CD4-positive, alpha-beta T cell (primary cell): ENCODE results near the gene NME7. TPM values are rescaled to one million over a fixed set of nuclear protein-coding genes. Genes with fewer than 3 reads are reported as not detected.

ENCODE experiments used
- ATAC-seq: fragments of 200-7000 bp; cut with Tn5 transposase; one replicate; pipeline ENCODE4 v1.10.0; 2022; ENCODE audit warnings: mild to moderate bottlenecking; ENCODE audit not compliant: poor library complexity
- CTCF ChIA-PET: fragments of 350-600 bp; sonication (Branson Sonifier 250); formaldehyde crosslinking; loops from one replicate; lab custom pipeline; 2021; ENCODE audit warnings: antibody characterized with exemption, inconsistent platforms; lab: Charles Lee
- POLR2A ChIA-PET: fragments of 350-600 bp; sonication (Branson Sonifier 250); formaldehyde crosslinking; loops from one replicate; lab custom pipeline; 2021; ENCODE audit warnings: antibody characterized with exemption, inconsistent platforms; lab: Charles Lee
- DNase-seq, 14 experiments: peaks; one replicate each; pipeline ENCODE4 v3.0.0-alpha.2; 2013 to 2020; ENCODE audit warnings: mixed read lengths in 2 of 14
- H3K27ac ChIP-seq, 2 donors: one replicate each; pipeline versions ENCODE4 v1.5.1 to v1.7.0; 2013; ENCODE audit warnings: low read length in 2 of 2, low read depth in 1 of 2, mild to moderate bottlenecking in 1 of 2
- H3K27me3 ChIP-seq, 2 experiments: 1 replicate in 1 of 2; 2 replicates in 1 of 2; pipeline versions ENCODE4 v1.6.1 to v1.7.0; 2013; ENCODE audit warnings: low read length in 2 of 2, control low read depth in 1 of 2, mild to moderate bottlenecking in 1 of 2, moderate library complexity in 1 of 2; ENCODE audit not compliant: insufficient read depth in 2 of 2, control insufficient read depth in 1 of 2
- H3K36me3 ChIP-seq: one replicate; pipeline ENCODE4 v1.6.1; 2013; ENCODE audit warnings: low read length, control low read depth; ENCODE audit not compliant: insufficient read depth
- H3K4me1 ChIP-seq: one replicate; pipeline ENCODE4 v1.6.1; 2013; ENCODE audit warnings: low read length, control low read depth; ENCODE audit not compliant: insufficient read depth
- H3K4me3 ChIP-seq: one replicate; pipeline ENCODE4 v1.5.1; 2013; ENCODE audit warnings: mild to moderate bottlenecking, low read length, moderate library complexity
- H3K9me3 ChIP-seq, 2 experiments: 1 replicate in 1 of 2; 2 replicates in 1 of 2; pipeline versions ENCODE4 v1.6.1 to v1.7.0; 2013; ENCODE audit warnings: low read length in 2 of 2, mild to moderate bottlenecking in 2 of 2, control low read depth in 1 of 2, moderate library complexity in 1 of 2; ENCODE audit not compliant: control insufficient read depth in 1 of 2, insufficient read depth in 1 of 2
- H3K27ac Mint-ChIP-seq: one replicate; pipeline ENCODE4 v1.8.0; 2020; ENCODE audit warnings: mixed read lengths
- H3K27me3 Mint-ChIP-seq: one replicate; pipeline ENCODE4 v1.8.0; 2021; ENCODE audit warnings: mixed read lengths
- H3K36me3 Mint-ChIP-seq: one replicate; pipeline ENCODE4 v1.8.0; 2021; ENCODE audit warnings: low read depth, mixed read lengths
- H3K4me1 Mint-ChIP-seq: one replicate; pipeline ENCODE4 v1.8.0; 2021; ENCODE audit warnings: low read depth, mixed read lengths
- H3K4me3 Mint-ChIP-seq: one replicate; pipeline ENCODE4 v1.8.0; 2020; ENCODE audit warnings: mild to moderate bottlenecking, mixed read lengths
- H3K9me3 Mint-ChIP-seq: one replicate; pipeline ENCODE4 v1.8.0; 2020; ENCODE audit warnings: mixed read lengths
- intact Hi-C, 2 experiments: fragments of 100-400 bp; cut with DNase I in 1 of 2; cut with micrococcal nuclease in 1 of 2; formaldehyde crosslinking; loops; one replicate each; pipeline versions ENCODE4 v1.15.1 to v1.9.0; 2023 to 2025; cut with DNase I, micrococcal nuclease
- total RNA-seq, 174 experiments: library from RNA in 2 of 174; stranded (reverse) in 2 of 174; gene quantifications; one replicate each; pipeline ENCODE4 v1.2.3 and lab custom pipeline; 2021 to 2026
- TF ChIP-seq, protein P1 (sequence below): fragments of 200-600 bp; IDR thresholded peaks from one replicate; pipeline ENCODE4 v1.8.0; 2022; ENCODE audit warnings: antibody characterized with exemption, mild to moderate bottlenecking

The NME7 gene
- total RNA-seq, 2 experiments from 2014 or later: 7.2 to 8.3 TPM

- no peaks in the 10 kb centered on the region for H3K4me1 Mint-ChIP-seq
- no peaks in the 10 kb centered on the region for H3K9me3 ChIP-seq
Measured at GRCh38 chr1:169149555-169150286, 217.9 kb downstream of the NME7 start.

GRCh38 chr1:169148472-169149252, 218.9 kb downstream of the NME7 start:
- ChIA-PET POLR2A (no interaction called here), CTCF (interaction anchor here (0.6 kb wide), 1 partner anchor 74 kb away, joined by 4 read pairs; no protein-coding TSS in a partner anchor)
- no peaks in the 10 kb centered on the region for H3K9me3 ChIP-seq
- Mint-ChIP-seq H3K4me1 (no peaks in the 10 kb centered on the region), H3K9me3 (no peaks in the 10 kb centered on the region), H3K27me3 (no peaks in the 10 kb centered on the region), H3K36me3 (no peaks in the 10 kb centered on the region), H3K27ac (no peak overlapping the region), H3K4me3 (no peak overlapping the region)
- TF ChIP-seq, protein P1, sequence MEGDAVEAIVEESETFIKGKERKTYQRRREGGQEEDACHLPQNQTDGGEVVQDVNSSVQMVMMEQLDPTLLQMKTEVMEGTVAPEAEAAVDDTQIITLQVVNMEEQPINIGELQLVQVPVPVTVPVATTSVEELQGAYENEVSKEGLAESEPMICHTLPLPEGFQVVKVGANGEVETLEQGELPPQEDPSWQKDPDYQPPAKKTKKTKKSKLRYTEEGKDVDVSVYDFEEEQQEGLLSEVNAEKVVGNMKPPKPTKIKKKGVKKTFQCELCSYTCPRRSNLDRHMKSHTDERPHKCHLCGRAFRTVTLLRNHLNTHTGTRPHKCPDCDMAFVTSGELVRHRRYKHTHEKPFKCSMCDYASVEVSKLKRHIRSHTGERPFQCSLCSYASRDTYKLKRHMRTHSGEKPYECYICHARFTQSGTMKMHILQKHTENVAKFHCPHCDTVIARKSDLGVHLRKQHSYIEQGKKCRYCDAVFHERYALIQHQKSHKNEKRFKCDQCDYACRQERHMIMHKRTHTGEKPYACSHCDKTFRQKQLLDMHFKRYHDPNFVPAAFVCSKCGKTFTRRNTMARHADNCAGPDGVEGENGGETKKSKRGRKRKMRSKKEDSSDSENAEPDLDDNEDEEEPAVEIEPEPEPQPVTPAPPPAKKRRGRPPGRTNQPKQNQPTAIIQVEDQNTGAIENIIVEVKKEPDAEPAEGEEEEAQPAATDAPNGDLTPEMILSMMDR: no peak
- intact Hi-C loops: no loop called here
- no peaks in the 10 kb centered on the region for H3K4me1 ChIP-seq
- no peak overlapping the region for H3K4me3 ChIP-seq
- no peak for ATAC-seq
- H3K27ac ChIP-seq: no peak overlapping the region
- no peak for DNase-seq
- no peaks in the 10 kb centered on the region for H3K27me3 ChIP-seq
- H3K36me3 ChIP-seq: no peaks in the 10 kb centered on the region

More at GRCh38 chr1:169149555-169150286, 217.9 kb downstream of the NME7 start:
- no peaks in the 10 kb centered on the region for H3K27me3 ChIP-seq
- H3K27ac ChIP-seq: no peak overlapping the region
- Mint-ChIP-seq H3K9me3 (no peaks in the 10 kb centered on the region), H3K27me3 (no peaks in the 10 kb centered on the region), H3K27ac (no peak overlapping the region), H3K4me3 (no peak overlapping the region), H3K36me3 (no peaks in the 10 kb centered on the region)
- H3K36me3 ChIP-seq: no peaks in the 10 kb centered on the region
- intact Hi-C loops: no loop called here
- no peak overlapping the region for H3K4me3 ChIP-seq
- ChIA-PET CTCF (no interaction called here), POLR2A (no interaction called here)
- no peak for ATAC-seq
- no peaks in the 10 kb centered on the region for H3K4me1 ChIP-seq
- TF ChIP-seq, protein P1: no peak
- DNase-seq: no peak

GRCh38 chr1:169146576-169147214, 220.9 kb downstream of the NME7 start:
- no peaks in the 10 kb centered on the region for H3K4me1 Mint-ChIP-seq
- H3K27ac Mint-ChIP-seq: no peak overlapping the region
- DNase-seq (no peak), ATAC-seq (no peak)
- Histone ChIP-seq H3K27ac (no peak overlapping the region), H3K4me3 (no peak overlapping the region), H3K36me3 (no peaks in the 10 kb centered on the region), H3K9me3 (no peaks in the 10 kb centered on the region), H3K4me1 (no peaks in the 10 kb centered on the region), H3K27me3 (no peaks in the 10 kb centered on the region)
- H3K27me3 Mint-ChIP-seq: no peaks in the 10 kb centered on the region
- TF ChIP-seq, protein P1: no peak
- ChIA-PET POLR2A (no interaction called here), CTCF (no interaction called here)
- H3K36me3 Mint-ChIP-seq: no peaks in the 10 kb centered on the region
- H3K4me3 Mint-ChIP-seq: no peak overlapping the region
- intact Hi-C loops: no loop called here
- H3K9me3 Mint-ChIP-seq: no peaks in the 10 kb centered on the region
